Panc1 (cell line): ENCODE data around the gene DDB1.

Experiments
- CTCF ChIP-seq: fragments of 450-650 bp; IDR thresholded peaks from 2 replicates; pipeline ENCODE4 v1.5.1; 2017; ENCODE audit warnings: mild to moderate bottlenecking
- REST ChIP-seq, 2 experiments: IDR thresholded peaks; 2 replicates each; pipeline ENCODE4 v1.6.1; 2011 to 2012; ENCODE audit warnings: low read depth in 2 of 2, control low read depth in 1 of 2, low read length in 1 of 2, mild to moderate bottlenecking in 1 of 2, moderate library complexity in 1 of 2; ENCODE audit not compliant: insufficient read depth in 1 of 2
- SIN3A ChIP-seq: IDR thresholded peaks from 2 replicates; pipeline ENCODE4 v1.6.1; 2012; ENCODE audit warnings: low read depth, mild to moderate bottlenecking, low read length, moderate library complexity, borderline replicate concordance; ENCODE audit not compliant: insufficient read depth

- no peak for TF ChIP-seq CTCF
- TF ChIP-seq REST (IDR thresholded peaks at IDR 0.05; ENCODE audit: insufficient read depth in 1 of 2, low read depth in 2 of 2, low read length in 1 of 2) = no peak
- no peak for TF ChIP-seq SIN3A
Observed at GRCh38 chr11:61368646-61369045, 35.7 kb upstream of the DDB1 start.
